Heart left ventricle (tissue), 16 donors: ENCODE data around the gene MTURN. TPM values are rescaled to one million over a fixed set of nuclear protein-coding genes. Genes with fewer than 3 reads are reported as not detected.

ENCODE experiments used
- ATAC-seq, 4 donors: fragments of 200-7000 bp; cut with Tn5 transposase; one replicate each; pipeline ENCODE4 v1.9.1; 2020 to 2022; ENCODE audit warnings: moderate library complexity in 4 of 4, mild to moderate bottlenecking in 3 of 4, moderate number of reproducible peaks in 1 of 4
- DNase-seq, 5 donors: peaks; one replicate each; pipeline ENCODE4 v3.0.0-alpha.2; 2020
- H3K27ac ChIP-seq, 12 donors: fragments of 200-600 bp; sonication (generic) in 4 of 12; one replicate each; pipeline versions ENCODE4 v1.5.0 to v1.8.0; 2016 to 2022; ENCODE audit warnings: mild to moderate bottlenecking in 2 of 12
- H3K27me3 ChIP-seq, 9 donors: fragments of 200-600 bp; sonication (generic) in 2 of 9; one replicate each; pipeline versions ENCODE4 v1.5.1 to v1.8.0; 2016 to 2022; ENCODE audit warnings: mild to moderate bottlenecking in 3 of 9
- H3K36me3 ChIP-seq, 9 donors: fragments of 200-600 bp; sonication (generic) in 2 of 9; one replicate each; pipeline versions ENCODE4 v1.5.0 to v1.8.0; 2018 to 2022; ENCODE audit warnings: mild to moderate bottlenecking in 2 of 9
- H3K4me1 ChIP-seq, 12 donors: fragments of 200-600 bp; sonication (generic) in 4 of 12; one replicate each; pipeline versions ENCODE4 v1.5.0 to v1.8.0; 2016 to 2022; ENCODE audit warnings: mild to moderate bottlenecking in 3 of 12
- H3K4me3 ChIP-seq, 12 donors: fragments of 200-600 bp; sonication (generic) in 4 of 12; one replicate each; pipeline versions ENCODE4 v1.5.0 to v1.8.0; 2017 to 2022; ENCODE audit warnings: mild to moderate bottlenecking in 9 of 12, moderate library complexity in 4 of 12
- H3K9me3 ChIP-seq, 12 donors: fragments of 200-600 bp; sonication (generic) in 4 of 12; one replicate each; pipeline versions ENCODE4 v1.5.0 to v1.8.0; 2016 to 2022; ENCODE audit warnings: mild to moderate bottlenecking in 1 of 12
- CTCF ChIP-seq, 12 donors: fragments of 200-600 bp; sonication (generic) in 4 of 12; IDR thresholded peaks; one replicate each; pipeline versions ENCODE4 v1.5.0 to v1.8.0; 2018 to 2022; ENCODE audit warnings: antibody characterized with exemption in 12 of 12, mild to moderate bottlenecking in 5 of 12
- POLR2A ChIP-seq, 2 donors: fragments of 450-650 bp; IDR thresholded peaks; one replicate each; pipeline ENCODE4 v1.6.1; 2017; ENCODE audit warnings: antibody characterized with exemption in 2 of 2, mild to moderate bottlenecking in 2 of 2, moderate library complexity in 2 of 2
- WGBS, 4 donors: extraction: QIAGEN DNeasy Blood & Tissue Kit in 2 of 4; methylation state at CpG; one replicate each; pipeline versions ENCODE4 v1.1.5 to v1.1.7; 2013 to 2018; 5-methylcytosine and 5-hydroxymethylcytosine counted together
- intact Hi-C, 10 donors: fragments of 100-400 bp; cut with DNase I; formaldehyde crosslinking; loops; one replicate each; pipeline versions ENCODE4 v1.11.1 to v1.14.2; 2022
- polyA plus RNA-seq, 2 donors: library from polyadenylated mRNA; stranded (reverse); fragments of 200-250 nt; gene quantifications; one replicate each; pipeline ENCODE4 v1.2.3, GENCODE V29; 2013
- total RNA-seq, 9 donors: library from RNA; depleted of rRNA in 2 of 9; stranded (reverse); fragments of >200 nt in 2 of 9; fragmentation: NEBNext Ultra II Directional in 3 of 9; extraction: Animal tissue kit (Norgen Biotek cat#: 25700) in 3 of 9; gene quantifications; one replicate each; pipeline versions ENCODE4 v1.1.0 to v1.2.4, GENCODE V29; 2016 to 2023
- donor health status: ischemic (EF 13 %, LVEDD 7.1; RV severe dilation, severe dysfunction).
- donor health status: healthy with polysubstance abuse.
- donor health status: DM: no; HTN: yes; CAD: no.
- donor health status: DM: no; HTN: no; CAD: no.
- donor health status: ischemic (EF 25% LVEDD 6.9; RV normal size, moderate dysfunction).
- donor health status: ischemic (EF 25% LVEDD 5.7; RV mildly dilated, moderate dysfunction).
- donor health status: healthy.
- donor health status: DM: yes; HTN: yes; CAD: no.
- donor health status: ischemic (EF 35%, LVEDD 5.7; RV mildly dilated, moderate dysfunction).
- donor health status: nonischemic (EF 11% LVEDD 7.7; RV severe dilation, severe dysfunction).
- donor health status: DM: yes; HTN: yes; CAD: no.
- donor health status: PGD.
- donor health status: ischemic (EF 29% LVEDD 5.4; RV normal size, mild dysfunction).
- donor health status: nonischemic (EF 23%, LVEDD 6.1; RV moderate dilation, normal function).

MTURN gene
- total and polyA plus RNA-seq, 11 donors, result 7.7 to 45.2 (median 21.3) TPM

- H3K27ac ChIP-seq, result peak overlapping the region in 1 of 12 donors; percentile 77
- intact Hi-C loops, result loop anchor here in 4 of 10 donors (5.0 to 10.0 kb wide), 3 partner anchors 49 to 77 kb away; no protein-coding TSS in a partner anchor
- TF ChIP-seq POLR2A (IDR thresholded peaks at IDR 0.05), result no peak
- no peak for TF ChIP-seq CTCF (IDR thresholded peaks at IDR 0.05)
- WGBS, 4 donors, result 34 to 75% (median 51%) methylated on average over 3 of the region's 3 CpGs
- no peak overlapping the region for H3K4me3 ChIP-seq
- no peaks in the 10 kb centered on the region for H3K27me3 ChIP-seq
- ATAC-seq, result no peak
- H3K36me3 ChIP-seq, result no peaks in the 10 kb centered on the region
- no peak for DNase-seq
- H3K9me3 ChIP-seq, result no peaks in the 10 kb centered on the region
- peaks cover 0 to 74% (median 43%) of the 10 kb centered on the region in 12 donors for H3K4me1 ChIP-seq
These were observed 43.2 kb downstream of the MTURN start for GRCh38 chr7:30177965-30178364.

DNA sequence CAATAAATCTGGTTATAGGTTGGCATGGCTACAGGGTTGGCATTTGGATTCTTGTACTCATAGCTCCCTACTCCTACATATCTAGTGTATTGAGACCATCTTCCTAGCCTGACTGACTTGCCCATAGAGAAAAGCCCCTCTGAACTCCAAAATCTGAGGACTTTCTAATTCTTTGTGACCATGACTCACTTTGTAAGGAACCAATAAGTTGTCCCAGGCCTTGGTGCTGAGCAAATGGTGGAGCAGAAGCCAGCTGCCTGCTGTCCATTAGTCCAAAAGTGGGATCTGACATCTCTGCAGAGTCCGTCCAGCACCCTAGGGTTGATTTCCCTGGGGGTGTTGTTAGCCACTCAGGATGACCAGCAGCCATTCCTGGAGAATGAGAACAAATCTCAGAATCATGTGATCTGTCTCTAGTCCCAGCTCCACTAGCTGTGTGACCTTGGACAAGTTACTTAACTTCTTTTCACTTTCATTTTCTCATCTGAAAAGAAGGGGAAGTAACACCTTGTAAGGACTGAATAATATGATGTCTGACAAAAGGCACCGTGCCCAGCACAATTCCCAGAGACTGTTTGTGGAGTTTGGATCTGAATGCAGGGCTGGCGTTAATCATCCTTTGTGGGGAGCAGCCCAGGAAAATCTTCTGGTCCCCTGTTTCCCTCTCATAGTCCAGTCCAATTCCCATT, 44.1 kb downstream of the MTURN start:
- Histone ChIP-seq H3K9me3 (no peaks in the 10 kb centered on the region), H3K4me3 (no peak overlapping the region), H3K36me3 (no peaks in the 10 kb centered on the region), H3K27me3 (no peaks in the 10 kb centered on the region), H3K27ac (peak overlapping the region in 1 of 12 donors; percentile 53), H3K4me1 (peaks cover 0 to 71% (median 37%) of the 10 kb centered on the region in 12 donors)
- no peak for DNase-seq
- TF ChIP-seq POLR2A (IDR thresholded peaks at IDR 0.05) (no peak), CTCF (IDR thresholded peaks at IDR 0.05) (no peak)
- 70 to 81% (median 74%) methylated on average over 3 of the region's 3 CpGs for WGBS, 4 donors
- no peak for ATAC-seq
- intact Hi-C loops, result loop anchor here in 4 of 10 donors (5.0 to 10.0 kb wide), 3 partner anchors 48 to 76 kb away; no protein-coding TSS in a partner anchor

DNA sequence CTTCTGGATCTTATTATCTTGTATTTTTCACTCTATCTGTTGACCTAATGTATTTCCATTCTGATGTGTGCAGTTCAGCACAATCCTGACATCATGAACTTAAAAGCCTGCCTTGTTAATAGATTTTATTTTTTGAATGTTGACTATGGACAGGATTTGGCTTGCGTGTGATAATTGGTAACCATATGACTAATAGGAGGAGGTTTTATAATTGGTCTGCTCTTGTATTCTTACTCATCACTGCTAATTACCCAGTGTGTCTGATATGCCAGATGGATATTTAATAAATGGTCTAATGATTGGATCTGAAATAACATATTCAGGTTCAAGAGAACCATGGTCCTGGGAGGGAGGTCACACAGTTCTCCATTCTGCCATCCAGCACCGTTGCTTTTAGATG, 45.9 kb downstream of the MTURN start:
- peaks cover 0 to 73% (median 28%) of the 10 kb centered on the region in 12 donors for H3K4me1 ChIP-seq
- no peak overlapping the region for H3K4me3 ChIP-seq
- H3K27ac ChIP-seq, result peak overlapping the region in 1 of 12 donors; percentile 35
- 95 to 100% (median 95%) methylated on average over 2 of the region's 2 CpGs for WGBS, 4 donors
- no peak for DNase-seq
- ATAC-seq, result no peak
- H3K36me3 ChIP-seq, result no peaks in the 10 kb centered on the region
- intact Hi-C loops, result loop anchor here in 2 of 10 donors (5.0 kb wide), 2 partner anchors 42 to 47 kb away; no protein-coding TSS in a partner anchor
- H3K9me3 ChIP-seq, result no peaks in the 10 kb centered on the region
- TF ChIP-seq CTCF (IDR thresholded peaks at IDR 0.05) (no peak), POLR2A (IDR thresholded peaks at IDR 0.05) (no peak)
- H3K27me3 ChIP-seq, result no peaks in the 10 kb centered on the region

- H3K27ac ChIP-seq, result peak overlapping the region in 5 of 12 donors; percentile 35 to 81 (median 53)
- ATAC-seq (no peak), DNase-seq (no peak)
- intact Hi-C loops, result loop anchor here in 2 of 10 donors (5.0 kb wide), 2 partner anchors 41 to 46 kb away; no protein-coding TSS in a partner anchor
- 91 to 92% (median 91%) methylated on average over 6 of the region's 6 CpGs for WGBS, 4 donors
- peaks cover 0 to 69% (median 28%) of the 10 kb centered on the region in 12 donors for H3K4me1 ChIP-seq
- TF ChIP-seq POLR2A (IDR thresholded peaks at IDR 0.05), result no peak
- TF ChIP-seq CTCF (IDR thresholded peaks at IDR 0.05), result no peak
- peaks cover 0 to 1% (median 0%) of the 10 kb centered on the region in 12 donors for H3K9me3 ChIP-seq
- H3K36me3 ChIP-seq, result no peaks in the 10 kb centered on the region
- no peak overlapping the region for H3K4me3 ChIP-seq
- H3K27me3 ChIP-seq, result no peaks in the 10 kb centered on the region
These were observed 46.4 kb downstream of the MTURN start for GRCh38 chr7:30181211-30181610.
